Smooth muscle cell (in vitro differentiated cells): ENCODE data around the gene PAK5. TPM values are rescaled to one million over a fixed set of nuclear protein-coding genes. Genes with fewer than 3 reads are reported as not detected.

ENCODE experiments used
- DNase-seq: peaks from one replicate; lab custom pipeline; 2025; ENCODE audit not compliant: unreplicated experiment; lab: John Stamatoyannopoulos, UW
- H2AFZ ChIP-seq: fragments of 200-600 bp; sonication (generic); 2 replicates; pipeline ENCODE4 v1.6.0; 2016; ENCODE audit warnings: antibody characterized with exemption, low read depth, mild to moderate bottlenecking
- H3F3A ChIP-seq: fragments of 200-600 bp; sonication (generic); 2 replicates; pipeline ENCODE4 v1.6.0; 2017; ENCODE audit warnings: antibody characterized with exemption, low read depth
- H3K27ac ChIP-seq: fragments of 200-600 bp; sonication (generic); 2 replicates; pipeline ENCODE4 v1.5.1; 2016; ENCODE audit warnings: low read depth, mild to moderate bottlenecking
- H3K27me3 ChIP-seq: fragments of 200-600 bp; sonication (generic); 2 replicates; pipeline ENCODE4 v1.6.1; 2016; ENCODE audit warnings: low read depth, mild to moderate bottlenecking
- H3K36me3 ChIP-seq: fragments of 200-600 bp; sonication (generic); 2 replicates; pipeline ENCODE4 v1.5.1; 2016; ENCODE audit warnings: low read depth
- H3K4me1 ChIP-seq: fragments of 200-600 bp; sonication (generic); 2 replicates; pipeline ENCODE4 v1.5.1; 2016; ENCODE audit warnings: low read depth
- H3K4me2 ChIP-seq: fragments of 200-600 bp; sonication (generic); 2 replicates; pipeline ENCODE4 v1.6.0; 2016; ENCODE audit warnings: mild to moderate bottlenecking
- H3K4me3 ChIP-seq: fragments of 200-600 bp; sonication (generic); 2 replicates; pipeline ENCODE4 v1.5.1; 2016; ENCODE audit warnings: mild to moderate bottlenecking
- H3K79me2 ChIP-seq: fragments of 200-600 bp; sonication (generic); 2 replicates; pipeline ENCODE4 v1.6.0; 2016; ENCODE audit warnings: low read depth, mild to moderate bottlenecking
- H3K9ac ChIP-seq: fragments of 200-600 bp; sonication (generic); 2 replicates; pipeline ENCODE4 v1.6.0; 2016; ENCODE audit warnings: low read depth
- H3K9me3 ChIP-seq: fragments of 200-600 bp; sonication (generic); replicated peaks from 2 replicates; pipeline ENCODE4 v1.5.1; 2016; ENCODE audit warnings: low read depth
- H4K20me1 ChIP-seq: fragments of 200-600 bp; sonication (generic); 2 replicates; pipeline ENCODE4 v1.6.0; 2016; ENCODE audit warnings: low read depth
- CTCF ChIP-seq: fragments of 200-600 bp; sonication (generic); IDR thresholded peaks from 2 replicates; pipeline ENCODE4 v1.5.1; 2017; ENCODE audit warnings: borderline replicate concordance, mild to moderate bottlenecking, antibody characterized with exemption; ENCODE audit not compliant: insufficient read depth, poor library complexity, severe bottlenecking
- WGBS: methylation state at CpG from one replicate; pipeline ENCODE4 v1.1.7; 2016; ENCODE audit warnings: low lambda C conversion rate; 5-methylcytosine and 5-hydroxymethylcytosine counted together
- polyA plus RNA-seq: library from polyadenylated mRNA; unstranded; fragments of >200 nt; fragmentation: Nextera tagmentation; extraction: Ambion mirVana; gene quantifications from 2 replicates; pipeline ENCODE4 v1.2.1, GENCODE V29; 2016
- total RNA-seq: library from RNA; depleted of rRNA; stranded (reverse); fragments of >200 nt; gene quantifications from 2 replicates; pipeline ENCODE4 v1.2.3, GENCODE V29; 2014

The PAK5 gene
- total and polyA plus RNA-seq, 2 experiments from 2014 or later = 0.13 TPM; not detected in 1

DNA sequence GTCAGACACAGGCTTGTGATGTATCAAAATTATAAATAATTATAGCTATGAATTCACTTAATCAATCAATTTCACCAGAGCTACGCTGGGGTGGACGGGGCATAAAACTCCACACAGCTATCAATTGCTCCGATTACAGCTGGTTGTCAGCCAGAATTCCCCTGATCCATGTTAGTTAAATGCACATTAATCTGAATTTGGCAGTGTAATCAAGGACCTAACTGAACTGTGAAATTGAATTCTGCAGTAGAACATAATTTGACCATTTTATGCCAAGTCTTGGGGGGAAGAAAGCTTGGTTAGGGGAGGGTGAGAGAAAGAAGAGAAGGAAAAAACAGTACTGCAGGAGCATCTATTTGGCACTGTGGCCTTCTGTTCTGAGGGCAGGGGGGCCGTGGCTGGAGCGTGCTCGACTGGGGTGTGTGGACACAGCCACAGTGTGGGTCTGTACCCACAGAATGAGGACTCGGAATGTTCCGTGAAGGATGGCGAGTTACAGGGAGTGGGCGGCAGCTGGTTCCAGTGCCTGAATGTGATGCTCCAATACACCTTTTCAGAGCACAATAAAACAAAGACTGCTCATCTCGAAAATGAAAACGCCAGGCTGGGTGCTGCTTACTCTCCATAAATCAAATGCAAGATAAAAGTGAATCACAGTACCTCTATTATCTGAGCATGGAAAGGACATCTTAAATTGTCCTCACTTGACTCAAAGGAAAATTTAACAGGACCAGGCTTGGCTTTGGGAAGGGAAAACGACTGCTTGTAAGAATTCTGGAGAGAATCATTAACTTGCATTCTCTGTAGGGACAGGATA, 265.3 kb downstream of the PAK5 start:
- Histone ChIP-seq H3K27me3 (peaks cover 53% of the 10 kb centered on the region), H3K9me3 (no peaks in the 10 kb centered on the region), H3K4me3 (no peak overlapping the region), H2AFZ (no peak overlapping the region), H4K20me1 (no peaks in the 10 kb centered on the region), H3K79me2 (no peaks in the 10 kb centered on the region), H3K9ac (no peak overlapping the region), H3F3A (no peaks in the 10 kb centered on the region), H3K27ac (no peak overlapping the region), H3K36me3 (no peaks in the 10 kb centered on the region), H3K4me1 (peaks cover 33% of the 10 kb centered on the region), H3K4me2 (no peak overlapping the region)
- TF ChIP-seq CTCF = no peak
- DNase-seq = no peak
- 33% methylated on average over 13 of the region's 13 CpGs for WGBS

GRCh38 chr20:9572670-9573069, 266.2 kb downstream of the PAK5 start:
- DNase-seq = no peak
- 13% methylated on average over 2 of the region's 2 CpGs for WGBS
- Histone ChIP-seq H3K27ac (no peak overlapping the region), H3K4me3 (no peak overlapping the region), H3K79me2 (no peaks in the 10 kb centered on the region), H4K20me1 (no peaks in the 10 kb centered on the region), H3K9me3 (no peaks in the 10 kb centered on the region), H3K27me3 (peaks cover 53% of the 10 kb centered on the region), H2AFZ (no peak overlapping the region), H3K9ac (no peak overlapping the region), H3K36me3 (no peaks in the 10 kb centered on the region), H3K4me1 (peaks cover 33% of the 10 kb centered on the region), H3K4me2 (no peak overlapping the region), H3F3A (no peaks in the 10 kb centered on the region)
- TF ChIP-seq CTCF = no peak

- Histone ChIP-seq H2AFZ (no peak overlapping the region), H3K4me2 (no peak overlapping the region), H3K36me3 (no peaks in the 10 kb centered on the region), H3K4me3 (no peak overlapping the region), H3K9ac (no peak overlapping the region), H3K27ac (no peak overlapping the region), H3K27me3 (peaks cover 53% of the 10 kb centered on the region), H3K9me3 (no peaks in the 10 kb centered on the region), H3K4me1 (peaks cover 29% of the 10 kb centered on the region), H3F3A (no peaks in the 10 kb centered on the region), H4K20me1 (no peaks in the 10 kb centered on the region), H3K79me2 (no peaks in the 10 kb centered on the region)
- no peak for TF ChIP-seq CTCF
- no peak for DNase-seq
- 61% methylated on average over 3 of the region's 3 CpGs for WGBS
Observed at GRCh38 chr20:9571783-9572182, 267.1 kb downstream of the PAK5 start.

DNA sequence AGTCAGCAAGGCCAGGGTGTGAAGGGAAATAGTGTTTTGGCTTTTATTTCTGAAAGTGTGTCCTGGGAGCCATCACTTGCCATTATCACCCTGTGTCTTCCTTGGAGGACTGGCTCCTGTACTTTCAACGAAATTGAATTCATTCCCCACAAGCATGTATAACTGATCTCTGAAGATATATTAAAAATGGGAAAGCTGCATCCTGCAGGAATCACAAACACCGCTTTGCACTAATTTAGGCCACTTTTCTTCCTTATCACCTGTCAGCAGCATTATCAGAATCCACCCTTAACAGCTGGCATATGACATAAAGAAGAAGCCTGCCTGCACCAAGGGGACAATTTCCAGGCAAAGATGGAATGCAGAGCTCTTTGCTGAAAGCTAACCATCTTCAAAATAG, 268.3 kb downstream of the PAK5 start:
- H3K27ac ChIP-seq = no peak overlapping the region
- WGBS = 36% methylated on average over 2 of the region's 2 CpGs
- H3K79me2 ChIP-seq = no peaks in the 10 kb centered on the region
- peaks cover 52% of the 10 kb centered on the region for H3K27me3 ChIP-seq
- no peak overlapping the region for H2AFZ ChIP-seq
- DNase-seq = no peak
- H3K36me3 ChIP-seq = no peaks in the 10 kb centered on the region
- H3K9ac ChIP-seq = no peak overlapping the region
- no peaks in the 10 kb centered on the region for H3K9me3 ChIP-seq
- H3K4me1 ChIP-seq = peaks cover 25% of the 10 kb centered on the region
- no peak for TF ChIP-seq CTCF
- H3F3A ChIP-seq = no peaks in the 10 kb centered on the region
- H3K4me3 ChIP-seq = no peak overlapping the region
- no peaks in the 10 kb centered on the region for H4K20me1 ChIP-seq
- no peak overlapping the region for H3K4me2 ChIP-seq
